HCT116 (cell line): ENCODE data around the gene XKRX. TPM values are rescaled to one million over a fixed set of nuclear protein-coding genes. Genes with fewer than 3 reads are reported as not detected.

Source experiments
- ATAC-seq: fragments of 200-7000 bp; cut with Tn5 transposase; 2 replicates; pipeline ENCODE4 v1.9.1; 2020; ENCODE audit warnings: mild to moderate bottlenecking, moderate library complexity
- BruUV-seq: library from RNA; stranded (reverse); fragments of 400-500 nt; replicated peaks from 2 replicates; lab custom pipeline; 2021; lab: Mats Ljungman, UMichigan
- CTCF ChIA-PET: fragments of 300-600 bp; sonication (Branson Sonifier 250); formaldehyde crosslinking; loops from one replicate; lab custom pipeline; 2021; ENCODE audit warnings: antibody characterized with exemption; lab: Charles Lee
- POLR2A ChIA-PET: fragments of 300-600, 350-600 bp; sonication (Branson Sonifier 250); formaldehyde crosslinking; loops from one replicate; lab custom pipeline; 2021; ENCODE audit warnings: antibody characterized with exemption; lab: Charles Lee
- RAD21 ChIA-PET, 2 experiments: fragments of 300-600 bp; sonication (Branson Sonifier 250); formaldehyde crosslinking; loops; one replicate each; lab custom pipeline; 2023; ENCODE audit warnings: low total read pairs in 2 of 2; ENCODE audit not compliant: uncharacterized antibody in 2 of 2, unreplicated experiment in 2 of 2, low non-redundant PET in 1 of 2; lab: Charles Lee
- DNase-seq: peaks from one replicate; pipeline ENCODE4 v3.0.0-alpha.2; 2010; ENCODE audit warnings: low read depth, low spot score
- H2AFZ ChIP-seq: fragments of 200-600 bp; shearing (Covaris generic), sonication (generic); 2 replicates; pipeline ENCODE4 v1.6.1; 2017; ENCODE audit warnings: low read depth, mixed run types, mixed read lengths, antibody characterized with exemption, low read length; ENCODE audit not compliant: poor library complexity, severe bottlenecking
- H3K27ac ChIP-seq: 2 replicates; pipeline ENCODE4 v1.5.1; 2012; ENCODE audit warnings: low read depth, low read length
- H3K27me3 ChIP-seq: fragments of 200-600 bp; sonication (generic); 2 replicates; pipeline ENCODE4 v1.6.1; 2016; ENCODE audit warnings: mixed run types, low read length, mixed read lengths; ENCODE audit not compliant: insufficient read depth
- H3K36me3 ChIP-seq, 2 experiments: fragments of 200-500 bp in 1 of 2; fragments of 200-600 bp in 1 of 2; sonication (Bioruptor generic) in 1 of 2; sonication (generic) in 1 of 2; 2 replicates each; pipeline versions ENCODE4 v1.5.1 to v1.6.1; 2014 to 2016; ENCODE audit warnings: low read length in 2 of 2, inconsistent platforms in 1 of 2, mixed read lengths in 1 of 2, mixed run types in 1 of 2; ENCODE audit not compliant: insufficient read depth in 2 of 2, control insufficient read depth in 1 of 2
- H3K4me1 ChIP-seq, 2 experiments: fragments of 200-600 bp in 1 of 2; sonication (generic) in 1 of 2; 2 replicates each; pipeline versions ENCODE4 v1.5.1 to v1.6.1; 2012 to 2017; ENCODE audit warnings: low read length in 2 of 2, inconsistent platforms in 1 of 2, mild to moderate bottlenecking in 1 of 2, mixed read lengths in 1 of 2, mixed run types in 1 of 2, moderate library complexity in 1 of 2; ENCODE audit not compliant: insufficient read depth in 2 of 2, control insufficient read depth in 1 of 2
- H3K4me2 ChIP-seq: fragments of 200-600 bp; sonication (generic); 2 replicates; pipeline ENCODE4 v1.6.1; 2017; ENCODE audit warnings: mixed run types, low read length, mixed read lengths
- H3K4me3 ChIP-seq, 2 experiments: fragments of 200-600 bp in 1 of 2; sonication (generic) in 1 of 2; replicated peaks in 1 of 2; 2 replicates each; pipeline ENCODE4 v1.5.1; 2011 to 2016; ENCODE audit warnings: low read length in 2 of 2, control low read depth in 1 of 2, low read depth in 1 of 2, mild to moderate bottlenecking in 1 of 2, mixed read lengths in 1 of 2, mixed run types in 1 of 2
- H3K79me2 ChIP-seq: fragments of 200-600 bp; sonication (generic); 2 replicates; pipeline ENCODE4 v1.6.1; 2017; ENCODE audit warnings: mild to moderate bottlenecking, mixed run types, low read length, moderate library complexity, mixed read lengths; ENCODE audit not compliant: insufficient read depth
- H3K9ac ChIP-seq: fragments of 200-600 bp; sonication (generic); 2 replicates; pipeline ENCODE4 v1.6.1; 2016; ENCODE audit warnings: low read length, mixed read lengths
- H3K9me2 ChIP-seq: fragments of 200-600 bp; sonication (generic), shearing (Covaris generic); 2 replicates; pipeline ENCODE4 v1.6.1; 2017; ENCODE audit warnings: mixed run types, mild to moderate bottlenecking, moderate library complexity; ENCODE audit not compliant: insufficient read depth
- H3K9me3 ChIP-seq, 2 experiments: fragments of 200-500 bp in 1 of 2; fragments of 200-600 bp in 1 of 2; sonication (Bioruptor generic) in 1 of 2; sonication (generic) in 1 of 2; 2 replicates each; pipeline ENCODE4 v1.6.1; 2014 to 2017; ENCODE audit warnings: low read length in 2 of 2, mixed read lengths in 2 of 2, inconsistent platforms in 1 of 2, low read depth in 1 of 2, mild to moderate bottlenecking in 1 of 2, mixed run types in 1 of 2, moderate library complexity in 1 of 2; ENCODE audit not compliant: control insufficient read depth in 1 of 2, insufficient read depth in 1 of 2
- H4K20me1 ChIP-seq: fragments of 200-600 bp; sonication (generic), shearing (Covaris generic); 2 replicates; pipeline ENCODE4 v1.6.1; 2017; ENCODE audit warnings: mixed run types, mild to moderate bottlenecking, moderate library complexity; ENCODE audit not compliant: insufficient read depth
- EZH2phosphoT487 ChIP-seq: fragments of 200-600 bp; IDR thresholded peaks from 2 replicates; pipeline ENCODE4 v1.6.1; 2018; ENCODE audit warnings: antibody characterized with exemption, borderline replicate concordance
- JUND ChIP-seq: IDR thresholded peaks from 2 replicates; pipeline ENCODE4 v1.6.1; 2012
- POLR2AphosphoS5 ChIP-seq: IDR thresholded peaks from 2 replicates; pipeline ENCODE4 v1.6.1; 2011; ENCODE audit warnings: mild to moderate bottlenecking, low read depth, low read length, moderate library complexity
- RAD21 ChIP-seq: IDR thresholded peaks from 2 replicates; pipeline ENCODE4 v1.6.1; 2012; ENCODE audit warnings: low read depth, mild to moderate bottlenecking
- SIN3A ChIP-seq: IDR thresholded peaks from 2 replicates; pipeline ENCODE4 v1.6.1; 2012; ENCODE audit warnings: low read depth
- SP1 ChIP-seq: IDR thresholded peaks from 2 replicates; pipeline ENCODE4 v1.6.1; 2012; ENCODE audit warnings: low read depth
- TCF7L2 ChIP-seq: IDR thresholded peaks from 2 replicates; pipeline ENCODE4 v1.7.0; 2011; ENCODE audit warnings: borderline replicate concordance, inconsistent platforms; ENCODE audit not compliant: insufficient read depth, insufficient read length; ENCODE audit errors: extremely low read depth
- YY1 ChIP-seq: IDR thresholded peaks from 2 replicates; pipeline ENCODE4 v1.6.1; 2011; ENCODE audit warnings: low read length, low read depth, moderate library complexity, mild to moderate bottlenecking; ENCODE audit not compliant: insufficient replicate concordance; ENCODE audit errors: extremely low read depth
- ZFX ChIP-seq: fragments of 450-650 bp; IDR thresholded peaks from 2 replicates; pipeline ENCODE4 v1.6.1; 2017
- intact Hi-C: fragments of 100-400 bp; cut with micrococcal nuclease; formaldehyde crosslinking; loops from 2 replicates; pipeline ENCODE4 v1.10.0; 2022
- total RNA-seq: library from RNA; stranded (reverse); gene quantifications from one replicate; pipeline ENCODE4 v1.2.1, GENCODE V29; 2021; ENCODE audit not compliant: unreplicated experiment
- TF ChIP-seq, protein P1 (sequence below): IDR thresholded peaks from 2 replicates; pipeline ENCODE4 v1.6.1; 2011; ENCODE audit warnings: mild to moderate bottlenecking, low read length, moderate library complexity; ENCODE audit not compliant: insufficient replicate concordance; ENCODE audit errors: extremely low read depth
- TF ChIP-seq, protein P2 (sequence below): IDR thresholded peaks from 2 replicates; pipeline ENCODE4 v1.6.1; 2012; ENCODE audit warnings: low read depth

The XKRX gene
- total RNA-seq, 1 experiment from 2014 or later = 0.47 TPM

DNA sequence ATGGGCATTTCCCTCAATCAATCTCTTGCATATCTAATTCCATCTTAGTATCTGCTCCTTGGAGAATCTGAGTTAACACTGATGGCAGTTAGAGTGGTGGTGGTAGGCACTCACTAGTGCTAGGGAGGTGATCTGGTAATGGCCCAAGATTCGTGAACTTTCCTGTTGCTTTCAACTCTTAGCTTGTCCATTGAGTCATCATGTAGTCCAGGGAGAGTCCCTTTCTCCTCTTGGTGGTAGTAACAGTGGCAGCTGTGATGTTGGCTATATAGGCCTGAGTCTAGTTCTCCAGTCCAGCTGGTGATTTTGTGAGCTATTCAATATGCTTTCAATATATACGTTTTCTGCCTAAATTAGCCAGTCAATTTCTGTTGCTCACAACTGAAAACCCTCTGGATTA is 7.0 kb upstream of the XKRX start:
- TF ChIP-seq POLR2AphosphoS5 (no peak), SIN3A (no peak), TCF7L2 (no peak), SP1 (no peak), EZH2phosphoT487 (no peak), YY1 (no peak), JUND (no peak), ZFX (no peak), RAD21 (no peak)
- TF ChIP-seq, protein P1, sequence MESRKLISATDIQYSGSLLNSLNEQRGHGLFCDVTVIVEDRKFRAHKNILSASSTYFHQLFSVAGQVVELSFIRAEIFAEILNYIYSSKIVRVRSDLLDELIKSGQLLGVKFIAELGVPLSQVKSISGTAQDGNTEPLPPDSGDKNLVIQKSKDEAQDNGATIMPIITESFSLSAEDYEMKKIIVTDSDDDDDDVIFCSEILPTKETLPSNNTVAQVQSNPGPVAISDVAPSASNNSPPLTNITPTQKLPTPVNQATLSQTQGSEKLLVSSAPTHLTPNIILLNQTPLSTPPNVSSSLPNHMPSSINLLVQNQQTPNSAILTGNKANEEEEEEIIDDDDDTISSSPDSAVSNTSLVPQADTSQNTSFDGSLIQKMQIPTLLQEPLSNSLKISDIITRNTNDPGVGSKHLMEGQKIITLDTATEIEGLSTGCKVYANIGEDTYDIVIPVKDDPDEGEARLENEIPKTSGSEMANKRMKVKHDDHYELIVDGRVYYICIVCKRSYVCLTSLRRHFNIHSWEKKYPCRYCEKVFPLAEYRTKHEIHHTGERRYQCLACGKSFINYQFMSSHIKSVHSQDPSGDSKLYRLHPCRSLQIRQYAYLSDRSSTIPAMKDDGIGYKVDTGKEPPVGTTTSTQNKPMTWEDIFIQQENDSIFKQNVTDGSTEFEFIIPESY = no peak
- TF ChIP-seq, protein P2, sequence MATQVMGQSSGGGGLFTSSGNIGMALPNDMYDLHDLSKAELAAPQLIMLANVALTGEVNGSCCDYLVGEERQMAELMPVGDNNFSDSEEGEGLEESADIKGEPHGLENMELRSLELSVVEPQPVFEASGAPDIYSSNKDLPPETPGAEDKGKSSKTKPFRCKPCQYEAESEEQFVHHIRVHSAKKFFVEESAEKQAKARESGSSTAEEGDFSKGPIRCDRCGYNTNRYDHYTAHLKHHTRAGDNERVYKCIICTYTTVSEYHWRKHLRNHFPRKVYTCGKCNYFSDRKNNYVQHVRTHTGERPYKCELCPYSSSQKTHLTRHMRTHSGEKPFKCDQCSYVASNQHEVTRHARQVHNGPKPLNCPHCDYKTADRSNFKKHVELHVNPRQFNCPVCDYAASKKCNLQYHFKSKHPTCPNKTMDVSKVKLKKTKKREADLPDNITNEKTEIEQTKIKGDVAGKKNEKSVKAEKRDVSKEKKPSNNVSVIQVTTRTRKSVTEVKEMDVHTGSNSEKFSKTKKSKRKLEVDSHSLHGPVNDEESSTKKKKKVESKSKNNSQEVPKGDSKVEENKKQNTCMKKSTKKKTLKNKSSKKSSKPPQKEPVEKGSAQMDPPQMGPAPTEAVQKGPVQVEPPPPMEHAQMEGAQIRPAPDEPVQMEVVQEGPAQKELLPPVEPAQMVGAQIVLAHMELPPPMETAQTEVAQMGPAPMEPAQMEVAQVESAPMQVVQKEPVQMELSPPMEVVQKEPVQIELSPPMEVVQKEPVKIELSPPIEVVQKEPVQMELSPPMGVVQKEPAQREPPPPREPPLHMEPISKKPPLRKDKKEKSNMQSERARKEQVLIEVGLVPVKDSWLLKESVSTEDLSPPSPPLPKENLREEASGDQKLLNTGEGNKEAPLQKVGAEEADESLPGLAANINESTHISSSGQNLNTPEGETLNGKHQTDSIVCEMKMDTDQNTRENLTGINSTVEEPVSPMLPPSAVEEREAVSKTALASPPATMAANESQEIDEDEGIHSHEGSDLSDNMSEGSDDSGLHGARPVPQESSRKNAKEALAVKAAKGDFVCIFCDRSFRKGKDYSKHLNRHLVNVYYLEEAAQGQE = no peak
- intact Hi-C loops = no loop called here
- H3K9me3 ChIP-seq = no peaks in the 10 kb centered on the region
- H3K79me2 ChIP-seq = no peaks in the 10 kb centered on the region
- H3K4me1 ChIP-seq = no peaks in the 10 kb centered on the region
- no peaks in the 10 kb centered on the region for H3K27me3 ChIP-seq
- no peak overlapping the region for H3K4me3 ChIP-seq
- H4K20me1 ChIP-seq = no peaks in the 10 kb centered on the region
- no peak for DNase-seq
- H3K9me2 ChIP-seq = no peaks in the 10 kb centered on the region
- H2AFZ ChIP-seq = no peak overlapping the region
- POLR2A ChIA-PET = no interaction called here
- no TSS peak for BruUV-seq
- H3K4me2 ChIP-seq = no peak overlapping the region
- H3K27ac ChIP-seq = no peak overlapping the region
- no peaks in the 10 kb centered on the region for H3K36me3 ChIP-seq
- ATAC-seq = no peak
- RAD21 ChIA-PET = no interaction called here
- H3K9ac ChIP-seq = no peak overlapping the region
- CTCF ChIA-PET = no interaction called here
